GM18507 (cell line): Measurements from ENCODE around the gene APCDD1L.
"Not testable (repeated sequence)": the region's sequence is repeated elsewhere in the genome, so short reads cannot be mapped to it uniquely, and the experiment has no call there.

Experiments used
- DNase-seq: peaks from one replicate; pipeline ENCODE4 v3.0.0; 2011; ENCODE audit warnings: low read depth; ENCODE audit not compliant: insufficient read length; ENCODE audit errors: extremely low spot score
- FAIRE-seq: peaks from 2 replicates; lab custom pipeline; 2011; peaks lifted over from hg19 to GRCh38; lab: Jason Lieb, UNC

The APCDD1L gene

DNA sequence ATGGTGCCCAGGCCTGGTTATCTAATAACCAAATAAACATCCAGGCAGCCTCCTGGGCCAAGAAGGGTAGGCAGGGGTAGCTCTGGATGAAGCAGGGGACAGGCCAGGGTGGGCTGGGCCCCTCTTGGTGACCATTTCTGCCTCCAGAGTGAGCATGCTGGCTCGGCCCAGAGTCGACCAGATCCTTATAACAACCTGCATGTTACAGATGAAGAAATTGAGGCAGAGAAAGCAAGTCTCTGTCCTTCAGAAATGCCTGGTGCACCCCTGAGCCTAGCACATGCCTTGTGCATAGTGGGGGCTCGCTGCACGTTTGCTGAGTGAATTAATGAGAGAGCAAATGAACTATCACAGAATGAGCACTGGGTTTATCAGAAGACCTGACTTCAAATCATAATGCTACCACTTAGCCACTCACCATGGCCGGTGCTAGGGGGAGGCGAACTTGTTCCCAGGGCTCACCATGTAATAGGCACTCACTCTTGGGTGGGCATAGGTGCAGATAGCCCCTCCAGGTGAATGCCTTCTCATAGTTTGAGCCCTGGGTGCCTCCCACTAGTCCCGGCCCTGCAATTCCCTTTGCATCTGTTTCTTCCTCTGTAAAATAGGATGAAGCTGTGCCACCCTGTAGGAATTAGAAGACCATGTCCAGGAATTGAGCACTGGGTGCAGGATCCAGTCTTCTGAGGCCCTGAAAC is 3.8 kb upstream of the APCDD1L start:
- no peak for FAIRE-seq

DNA sequence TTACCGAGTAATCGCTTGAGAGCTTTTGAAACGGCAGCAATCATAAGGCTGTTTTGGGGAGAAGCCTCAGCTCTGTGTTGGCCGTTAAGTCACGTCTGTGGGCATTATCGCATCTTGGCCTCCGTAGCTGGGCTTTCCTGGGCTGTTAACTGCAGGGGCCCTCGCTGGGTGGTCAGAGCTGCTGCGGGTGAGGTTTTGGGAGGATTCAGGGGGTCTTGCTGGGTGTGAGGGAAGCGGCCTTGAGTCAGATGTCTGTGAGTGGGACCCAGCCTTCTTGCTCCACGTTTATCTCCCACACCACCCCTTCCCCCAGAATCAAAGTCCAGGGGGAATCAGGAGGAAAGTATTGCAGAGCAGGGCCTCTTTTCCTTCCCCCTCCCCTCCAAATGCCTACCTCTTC is 3.2 kb upstream of the APCDD1L start:
- DNase-seq (no peak), FAIRE-seq (no peak)

More for the DNA sequence above, 3.8 kb upstream of the APCDD1L start:
- no peak for DNase-seq

DNA sequence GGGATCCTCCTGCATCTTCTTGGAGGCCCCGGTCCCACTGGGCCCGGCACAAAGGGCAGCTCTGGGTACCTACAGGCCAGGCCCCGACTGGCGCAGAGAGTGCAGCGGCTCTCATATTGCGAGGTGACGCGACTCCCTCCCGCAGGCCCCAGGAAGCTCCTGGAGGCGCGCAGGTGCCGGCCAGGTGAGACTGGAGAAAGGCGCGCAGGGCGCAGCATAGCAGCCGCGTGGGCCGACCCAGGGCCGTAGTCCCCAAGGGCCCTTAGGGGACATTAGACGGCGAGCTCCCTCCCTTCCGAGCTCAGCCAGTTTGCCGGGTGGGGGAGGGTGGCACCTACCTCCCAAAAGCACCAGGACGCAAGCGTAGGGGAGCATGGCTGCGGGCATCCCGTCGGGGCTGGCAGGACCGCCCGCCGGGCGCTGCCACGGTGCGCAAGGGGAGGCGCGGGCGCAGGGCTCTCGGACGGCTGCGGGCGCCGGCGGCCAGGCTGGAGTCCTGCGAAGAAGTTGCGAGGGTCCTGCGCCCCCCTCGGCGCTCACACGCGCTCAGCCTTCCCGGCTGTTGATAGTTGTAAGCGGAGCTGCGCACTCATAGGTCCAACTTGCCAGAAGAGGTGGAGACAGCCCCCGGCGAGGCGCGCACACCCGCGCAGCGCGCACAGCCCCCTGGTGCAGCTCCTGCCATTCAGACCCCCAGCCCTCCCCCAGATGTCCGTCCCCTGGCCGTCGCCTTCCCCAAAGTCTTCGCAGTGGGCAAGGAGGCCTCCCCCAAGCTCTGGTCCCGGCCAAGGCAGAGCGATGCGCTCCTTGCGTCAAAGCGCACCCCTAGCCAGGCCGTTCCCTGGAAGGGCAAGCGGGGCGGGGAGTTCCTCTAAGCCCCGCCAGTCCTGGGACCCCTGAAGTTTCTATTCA is 622 bp downstream of the APCDD1L start:
- FAIRE-seq (no peak), DNase-seq (no peak)

DNA sequence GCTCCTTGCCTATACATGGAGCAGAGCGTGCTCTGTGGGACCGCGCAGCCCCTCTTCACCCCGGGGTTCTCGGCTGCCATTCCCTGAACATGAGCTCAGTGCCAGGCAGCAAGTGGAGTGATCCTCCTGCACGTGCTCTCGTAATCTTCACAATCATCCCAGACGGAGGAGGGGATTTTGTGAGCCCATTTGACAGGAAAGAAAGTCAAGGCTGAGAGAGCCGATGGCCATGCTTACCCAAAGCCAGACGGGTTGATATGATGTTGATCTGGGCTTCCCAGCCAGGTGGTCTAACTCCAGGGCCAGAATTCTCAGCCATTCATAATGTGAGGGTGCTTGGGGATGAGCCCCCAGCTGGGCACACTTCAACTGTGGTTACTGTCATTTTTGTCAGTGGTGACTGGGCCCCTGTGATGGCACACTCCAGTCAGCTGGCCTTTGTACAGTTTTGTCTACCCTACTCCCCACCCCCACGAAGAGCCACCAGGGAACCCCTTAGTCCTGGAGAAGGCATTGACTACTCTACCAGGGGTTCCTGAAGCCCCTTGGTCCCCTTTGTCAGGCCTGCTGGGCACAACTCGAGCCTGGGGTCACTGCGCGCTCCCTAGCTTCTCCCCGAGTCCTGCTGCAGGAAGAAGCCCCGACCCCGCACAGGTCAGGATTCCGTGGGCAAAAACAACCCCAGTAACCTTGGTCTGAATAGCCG is 1.5 kb downstream of the APCDD1L start:
- DNase-seq (no peak), FAIRE-seq (no peak)

DNA sequence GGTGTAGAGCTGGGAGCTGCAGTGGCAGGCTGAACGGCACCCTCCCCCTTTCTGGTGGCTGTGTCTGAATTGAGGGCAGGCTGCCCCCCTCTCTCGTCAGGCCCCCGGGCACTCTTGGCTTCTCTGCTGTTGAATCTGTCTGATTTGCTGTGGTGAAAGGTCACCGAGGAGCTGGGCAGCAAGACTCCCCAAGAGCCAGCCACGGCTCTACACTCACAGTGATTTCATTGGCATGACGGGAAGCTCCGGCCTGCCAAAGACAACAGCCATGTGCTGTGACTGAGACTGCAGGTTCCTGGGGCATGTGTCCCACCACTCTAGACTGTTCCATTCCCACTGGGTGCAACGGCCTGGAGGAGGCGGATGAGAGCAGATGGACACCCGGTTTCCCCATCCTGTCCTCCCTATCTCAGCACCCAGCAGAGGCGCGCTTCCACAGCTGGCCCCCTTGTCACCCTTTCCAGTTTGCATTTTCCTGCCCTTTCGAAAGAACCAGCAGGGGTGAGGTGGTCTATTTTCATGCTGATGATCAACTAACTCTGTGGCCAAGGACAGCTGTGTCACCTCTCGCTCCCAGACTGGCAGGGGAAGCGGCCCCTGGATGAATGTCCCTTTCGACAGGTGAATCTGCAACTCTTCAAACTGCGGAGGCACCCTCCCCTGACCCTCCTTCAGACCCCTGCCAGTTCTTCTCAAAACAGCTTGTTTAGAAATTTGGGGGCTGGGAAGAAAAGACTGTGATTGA is 2.2 kb downstream of the APCDD1L start:
- FAIRE-seq (no peak), DNase-seq (no peak)

DNA sequence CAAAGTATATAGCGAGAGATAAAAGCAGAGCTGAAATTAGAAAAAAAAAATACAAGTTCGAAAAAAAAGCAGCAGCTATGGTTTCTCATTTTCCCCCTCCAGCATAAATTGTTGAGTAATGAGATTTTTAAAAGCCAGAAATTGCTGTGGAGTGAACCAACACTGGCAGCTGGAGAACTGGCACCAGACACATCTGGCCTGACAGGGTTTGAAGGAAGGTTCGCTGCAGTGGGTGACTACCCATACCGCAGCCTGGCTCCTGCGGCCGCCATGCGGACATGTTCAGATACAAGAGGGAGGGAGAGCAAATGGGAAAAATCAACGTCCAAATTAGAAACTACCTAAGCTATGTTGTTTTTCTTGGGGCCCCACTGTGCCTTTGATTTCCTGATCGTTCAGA is 3.3 kb downstream of the APCDD1L start:
- DNase-seq, result no peak
- no peak for FAIRE-seq

DNA sequence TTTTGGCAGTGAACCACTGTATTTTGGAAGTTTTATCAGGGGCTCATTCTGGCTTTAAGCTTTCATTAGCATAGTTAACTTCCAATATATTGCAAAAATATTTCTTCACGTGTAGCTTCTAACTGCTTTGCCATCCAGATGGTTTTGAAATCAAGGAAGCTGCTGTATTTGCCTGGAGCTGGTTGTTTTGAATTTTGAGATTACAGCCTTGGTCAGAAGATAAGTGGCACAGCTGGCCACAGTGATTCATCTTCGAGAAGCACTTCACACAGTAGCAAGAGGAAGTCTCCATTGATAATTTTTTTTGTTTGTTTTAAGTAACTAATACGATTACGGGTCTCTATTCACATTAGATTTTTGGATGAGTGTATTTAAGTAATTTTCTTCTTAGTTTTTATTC is 3.8 kb downstream of the APCDD1L start:
- DNase-seq (no peak), FAIRE-seq (no peak)

DNA sequence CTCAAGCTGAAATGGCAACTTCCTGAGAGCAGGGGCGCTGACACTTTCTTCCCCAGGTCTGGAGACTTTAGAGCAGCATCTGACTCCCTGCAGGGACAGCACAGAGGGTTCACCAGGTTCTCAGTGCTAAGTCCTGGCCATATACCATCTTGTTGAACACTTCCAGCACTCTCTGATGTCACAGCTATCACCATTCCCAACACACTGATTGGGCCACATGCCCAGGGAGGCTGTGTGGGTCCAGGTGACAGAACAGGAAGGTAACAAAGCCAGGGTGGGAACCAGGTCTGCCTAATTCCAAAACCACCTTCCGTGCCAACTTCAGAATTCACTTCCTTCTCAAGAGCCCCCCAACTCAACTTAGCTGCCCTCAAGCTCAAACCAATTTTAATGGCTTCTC is 4.3 kb downstream of the APCDD1L start:
- FAIRE-seq, result no peak
- no peak for DNase-seq

DNA sequence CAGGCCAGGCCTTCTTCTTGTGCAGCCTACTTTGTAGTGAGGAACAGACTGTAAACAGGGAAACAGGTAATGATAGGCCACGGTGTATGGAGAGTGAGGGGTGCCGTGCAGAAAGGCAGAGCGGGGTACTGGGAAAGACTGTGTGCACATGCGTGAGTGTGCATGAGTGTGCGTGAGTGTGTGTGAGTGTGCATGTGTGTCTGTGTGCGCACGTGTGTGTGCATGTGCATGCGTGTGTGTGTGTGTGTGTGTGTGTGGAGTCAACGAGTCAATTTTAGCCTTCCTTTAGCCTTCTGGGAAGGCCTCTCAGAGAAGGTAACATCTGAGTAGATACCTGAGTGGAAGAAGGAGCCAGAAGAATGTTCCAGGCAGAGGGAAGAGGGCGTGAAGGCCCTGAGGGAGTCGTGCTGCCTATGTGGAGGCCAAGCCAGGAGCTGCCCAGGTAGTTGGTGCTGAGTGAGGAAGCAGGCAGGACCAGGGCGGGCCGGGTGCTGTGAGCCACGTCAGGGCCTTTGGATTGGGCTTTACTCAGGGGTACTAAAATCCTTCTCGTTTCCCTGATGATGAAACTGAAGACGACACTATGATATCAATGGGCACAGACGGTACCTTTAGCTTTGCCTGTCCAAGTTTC is 6.3 kb downstream of the APCDD1L start:
- DNase-seq (no peak), FAIRE-seq (no peak)

DNA sequence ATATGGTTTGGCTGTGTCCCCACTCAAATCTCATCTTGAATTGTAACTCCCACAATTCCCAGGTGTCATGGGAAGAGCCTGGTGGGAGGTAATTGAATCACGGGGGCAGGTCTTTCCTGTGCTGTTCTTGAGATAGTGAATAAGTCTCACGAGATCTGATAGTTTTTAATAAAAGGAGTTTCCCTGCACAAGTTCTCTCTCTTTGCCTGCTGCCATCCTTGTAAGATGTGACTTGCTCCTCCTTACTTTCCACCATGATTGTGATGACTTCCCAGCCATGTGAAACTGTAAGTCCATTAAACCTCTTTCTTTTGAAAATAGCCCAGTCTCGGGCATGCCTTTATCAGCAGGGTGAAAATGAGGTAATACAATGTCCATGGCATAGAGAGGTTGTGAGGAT is 8.2 kb downstream of the APCDD1L start:
- not testable (repeated sequence) for FAIRE-seq, DNase-seq

DNA sequence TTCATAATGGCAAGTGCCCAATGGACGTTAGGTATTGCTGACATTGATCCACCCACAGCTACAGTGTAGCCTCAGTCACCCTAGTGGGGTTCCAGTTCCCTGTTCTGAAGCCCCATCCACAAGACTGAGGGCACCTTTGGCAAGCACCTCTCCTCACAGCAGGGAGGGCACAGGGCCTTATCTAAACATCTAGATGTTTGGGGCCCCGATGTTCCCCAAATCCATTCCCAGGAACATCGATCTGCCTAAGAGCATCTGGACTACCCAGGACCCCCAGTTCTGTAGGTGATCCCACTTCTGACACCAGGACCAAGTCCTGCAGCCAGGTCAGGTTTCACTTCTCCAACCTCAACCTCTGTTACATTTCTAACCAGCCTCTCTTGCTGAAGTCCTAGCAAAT is 10.6 kb downstream of the APCDD1L start:
- no peak for FAIRE-seq

DNA sequence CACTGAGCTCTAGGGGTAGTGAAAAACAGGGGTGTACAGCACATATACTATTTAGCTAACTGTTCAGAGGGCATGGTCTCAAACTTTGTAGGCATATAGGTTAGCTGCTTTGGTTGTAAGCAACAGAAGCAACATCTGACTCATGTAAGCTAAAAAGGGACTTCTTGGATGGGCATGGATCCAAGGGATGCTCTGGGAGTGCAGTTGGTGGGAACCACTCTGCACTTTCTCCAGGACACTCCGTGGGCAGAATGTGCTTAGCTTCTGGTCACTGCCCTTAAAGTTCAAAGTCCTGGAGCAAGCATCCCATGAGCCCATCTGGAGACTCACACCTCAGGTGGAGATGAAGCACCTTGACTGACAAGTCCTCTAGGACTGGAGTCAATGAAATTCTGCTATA is 11.5 kb downstream of the APCDD1L start:
- FAIRE-seq (no peak), DNase-seq (no peak)

More for the DNA sequence above, 10.6 kb downstream of the APCDD1L start:
- DNase-seq, result no peak

DNA sequence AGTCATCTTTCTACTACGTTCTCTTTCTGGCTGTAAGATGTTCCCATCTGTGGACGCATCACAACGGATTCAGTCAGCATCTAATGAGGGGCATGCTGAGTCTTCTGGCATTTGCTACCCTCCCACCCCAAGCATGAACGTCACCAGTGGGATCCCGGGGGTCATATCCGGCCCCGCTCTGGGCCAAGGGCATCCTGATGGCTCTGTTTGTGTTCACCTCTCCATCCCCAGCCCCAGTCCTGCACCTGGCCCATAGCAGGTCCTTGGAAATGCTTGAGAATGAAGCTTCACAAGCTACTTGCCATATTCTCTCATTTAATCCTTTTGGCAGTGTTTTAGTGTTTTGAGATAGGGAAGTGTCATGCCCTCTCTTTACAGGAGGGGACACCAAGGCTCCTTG is 14.9 kb downstream of the APCDD1L start:
- DNase-seq, result no peak
- no peak for FAIRE-seq

DNA sequence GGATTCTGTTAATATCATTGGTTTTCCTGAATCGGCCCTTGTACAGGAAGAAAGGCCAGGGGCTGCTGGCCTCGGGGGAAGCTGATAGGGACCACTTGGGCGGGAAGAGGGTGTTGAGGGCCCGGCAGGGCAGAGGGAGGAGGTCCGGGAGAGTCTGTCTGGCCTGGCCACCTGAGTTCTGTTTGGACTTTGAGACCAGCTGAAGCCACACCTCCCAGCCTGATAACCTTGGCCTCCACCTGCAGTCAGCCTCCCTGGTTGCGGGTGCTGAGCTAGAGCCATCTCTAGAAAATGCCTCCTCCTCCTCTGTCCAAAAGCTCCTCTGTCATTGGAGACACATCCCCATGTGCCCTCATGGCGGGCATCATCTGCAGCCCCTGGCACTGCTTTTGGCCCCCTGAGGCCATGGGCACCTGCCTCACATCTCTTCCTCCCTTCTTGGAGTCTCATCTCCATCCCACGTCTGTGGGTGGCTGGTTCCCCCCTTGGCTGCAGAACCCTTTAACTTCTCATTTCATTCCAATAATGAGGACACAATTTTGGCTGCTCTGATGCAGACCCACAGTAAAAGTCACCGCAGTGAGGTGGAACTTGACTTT is 16.6 kb downstream of the APCDD1L start:
- FAIRE-seq (no peak), DNase-seq (no peak)

DNA sequence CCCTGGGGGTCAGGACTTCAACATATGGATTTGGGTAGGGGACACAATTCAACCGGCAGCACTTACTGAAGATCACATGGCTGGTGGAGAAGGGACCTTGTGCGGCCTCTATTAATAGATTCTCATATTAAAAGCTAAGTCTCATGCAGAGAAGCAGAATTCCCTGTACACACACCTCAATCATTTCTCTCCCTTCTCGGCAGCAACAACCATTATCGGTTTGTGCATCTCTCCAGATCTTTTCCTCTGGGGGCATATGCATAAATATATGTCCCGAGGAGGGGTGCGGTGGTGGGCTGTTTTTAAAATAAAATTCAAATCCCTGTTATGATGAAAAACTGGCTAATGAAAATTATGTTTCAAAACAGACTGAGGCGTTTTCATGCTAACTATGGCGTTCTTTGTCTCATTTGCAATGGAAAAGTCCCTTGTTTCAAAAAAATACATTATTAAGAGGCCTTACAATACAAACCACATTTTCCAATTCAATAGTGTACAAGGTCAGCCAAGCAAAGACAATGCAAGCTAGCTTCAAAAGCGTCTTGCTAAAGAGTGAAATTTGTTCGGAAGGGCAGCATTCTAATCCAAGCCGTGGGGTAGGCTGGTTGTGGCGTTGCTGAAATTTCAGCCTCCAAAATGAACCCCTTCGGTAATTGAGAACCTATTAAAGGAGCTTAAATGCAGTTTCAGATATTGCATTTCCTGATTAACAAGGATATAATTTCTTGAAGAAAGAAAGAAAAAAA is 17.3 kb downstream of the APCDD1L start:
- no peak for DNase-seq
- no peak for FAIRE-seq

DNA sequence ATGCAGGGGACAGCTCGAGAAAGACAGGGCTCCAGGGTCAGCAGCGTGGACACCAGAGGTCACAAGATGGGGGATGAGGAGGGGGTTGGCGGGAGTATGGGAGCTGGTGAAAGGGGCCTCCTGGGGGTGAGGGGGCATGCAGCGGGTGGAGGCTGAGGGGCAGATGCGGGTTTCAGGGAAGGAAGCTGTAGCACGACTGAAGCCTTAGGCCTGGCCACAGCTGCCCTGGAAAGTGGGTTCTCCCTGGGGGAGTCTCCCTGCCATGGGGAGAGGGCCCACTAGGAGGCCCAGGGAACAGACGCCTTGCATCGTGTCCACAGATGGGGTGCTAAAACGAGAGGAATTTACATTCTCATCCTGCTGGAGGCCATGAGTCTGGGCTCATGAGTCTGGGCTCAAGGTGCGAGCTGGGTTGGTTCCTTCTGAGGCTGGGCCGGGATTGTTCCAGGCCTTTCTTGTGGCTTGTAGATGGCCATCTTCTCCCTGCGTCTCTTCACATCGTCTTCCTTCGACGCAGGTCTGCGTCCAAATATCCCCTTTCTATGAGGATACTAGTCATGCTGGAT is 18.0 kb downstream of the APCDD1L start:
- no peak for DNase-seq
- FAIRE-seq, result no peak

DNA sequence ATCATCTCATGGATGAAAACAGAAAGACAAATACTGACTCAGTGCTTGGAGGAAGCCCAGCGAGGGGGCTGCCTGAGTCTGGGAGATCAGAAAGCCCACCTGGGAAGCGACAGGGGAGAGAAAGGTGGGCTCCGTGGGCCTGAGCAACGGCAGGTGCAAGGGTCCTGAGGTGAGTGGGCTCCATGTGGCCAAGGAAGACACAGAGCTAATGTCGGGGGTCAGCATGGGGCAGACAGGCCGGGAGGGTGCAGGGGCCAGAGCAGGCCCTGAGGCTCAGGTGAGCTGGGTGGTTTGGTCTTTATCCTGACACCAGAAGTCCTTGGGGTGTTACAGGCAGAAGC is 18.8 kb downstream of the APCDD1L start:
- DNase-seq, result no peak
- no peak for FAIRE-seq
